ENCODE results near the gene HEPACAM. TPM values are rescaled to one million over a fixed set of nuclear protein-coding genes. Genes with fewer than 3 reads are reported as not detected.
"Not testable (repeated sequence)": the region's sequence is repeated elsewhere in the genome, so short reads cannot be mapped to it uniquely, and the experiment has no call there.

Gene HEPACAM
- polyA plus RNA-seq, 2 of the 4 experiments (the other 2 are of a cell fraction), result not detected

DNA sequence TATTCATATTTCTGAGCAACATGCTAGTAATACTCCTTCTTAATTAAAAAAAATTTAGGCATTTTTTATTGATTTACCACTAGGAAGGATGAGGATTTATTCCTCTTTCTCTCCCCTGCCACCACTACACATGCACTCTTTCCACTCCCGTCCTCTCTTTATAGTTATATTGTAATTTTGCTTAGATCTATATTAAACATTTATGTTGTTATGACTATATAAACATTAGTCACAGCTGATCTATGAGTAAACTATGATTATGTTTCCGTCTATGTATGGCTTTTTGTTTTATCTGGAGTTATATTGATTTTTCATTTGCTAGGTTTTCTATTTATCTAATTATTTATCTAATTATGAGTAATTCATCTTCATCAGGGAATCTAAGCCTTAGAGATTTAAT lies 36.0 kb upstream of the HEPACAM start:
- H3K9me3 ChIP-seq, result no peaks in the 10 kb centered on the region
- ChIA-PET CTCF (interaction anchor here (1.2 to 1.3 kb wide), 2 partner anchors 119 to 433 kb away, joined by 3 read pairs; no protein-coding TSS in a partner anchor), POLR2A (no interaction called here)
- no peak for TF ChIP-seq HOXB5 (CRISPR knock-in tag; IDR thresholded peaks at IDR 0.05)
- no peak for TF ChIP-seq CHD2 (IDR thresholded peaks at IDR 0.05; ENCODE audit: low read length, partially characterized antibody)
- no peak for TF ChIP-seq ATOH8 (CRISPR knock-in tag; IDR thresholded peaks at IDR 0.05; ENCODE audit: low read depth)
- no peak for TF ChIP-seq RFX5 (IDR thresholded peaks at IDR 0.05)
- no peak for TF ChIP-seq FOSL2 (IDR thresholded peaks at IDR 0.05)
- no peak for TF ChIP-seq FOSL2 (CRISPR knock-in tag; IDR thresholded peaks at IDR 0.05)
- no peak for TF ChIP-seq GATA3 (IDR thresholded peaks at IDR 0.05; ENCODE audit: borderline replicate concordance)
- no peak for TF ChIP-seq KDM5A (IDR thresholded peaks at IDR 0.05)
- TF ChIP-seq, protein P1, sequence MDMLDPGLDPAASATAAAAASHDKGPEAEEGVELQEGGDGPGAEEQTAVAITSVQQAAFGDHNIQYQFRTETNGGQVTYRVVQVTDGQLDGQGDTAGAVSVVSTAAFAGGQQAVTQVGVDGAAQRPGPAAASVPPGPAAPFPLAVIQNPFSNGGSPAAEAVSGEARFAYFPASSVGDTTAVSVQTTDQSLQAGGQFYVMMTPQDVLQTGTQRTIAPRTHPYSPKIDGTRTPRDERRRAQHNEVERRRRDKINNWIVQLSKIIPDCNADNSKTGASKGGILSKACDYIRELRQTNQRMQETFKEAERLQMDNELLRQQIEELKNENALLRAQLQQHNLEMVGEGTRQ (IDR thresholded peaks at IDR 0.05), result no peak
- H3K27ac ChIP-seq, result no peak overlapping the region
- no peak overlapping the region for H3K4me2 ChIP-seq
- FAIRE-seq, result no peak
- 68% methylated on average over 2 of the region's 2 CpGs for WGBS (ENCODE audit: missing lambda C conversion rate)
- no peak for DNase-seq (ENCODE audit: low read depth in 1 of 2, low spot score in 1 of 2)
- H3K4me3 ChIP-seq, result no peak overlapping the region
- ATAC-seq, result no peak
- no peaks in the 10 kb centered on the region for H3K4me1 ChIP-seq

DNA sequence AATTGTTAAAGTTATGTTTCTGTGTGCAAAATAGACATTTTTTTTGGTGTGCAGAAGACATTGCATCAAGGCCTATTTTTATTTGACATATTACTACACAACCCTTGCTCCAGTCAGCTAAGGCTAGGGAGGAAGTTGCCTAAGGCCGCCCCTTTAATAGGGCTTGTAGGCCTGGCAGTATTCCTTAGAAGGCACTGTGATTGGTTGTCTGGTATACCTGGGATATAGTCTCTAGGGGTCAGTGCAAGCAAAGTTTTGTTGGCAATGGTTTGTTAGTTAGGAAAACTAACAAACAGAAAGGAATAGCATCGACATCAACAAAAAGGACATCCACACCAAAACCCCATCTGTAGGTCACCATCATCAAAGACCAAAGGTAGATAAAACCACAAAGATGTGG lies 35.1 kb upstream of the HEPACAM start:
- TF ChIP-seq CBX8 (IDR thresholded peaks at IDR 0.05) (no peak), RAD21 (conservative IDR thresholded peaks at IDR 0.05 in 1 of 2, IDR thresholded peaks at IDR 0.05 in 1 of 2) (0 out of 5 replicates have a peak, but pooled peaks of 1 of the 2 experiments have one; percentile 5), FOSL2 (IDR thresholded peaks at IDR 0.05) (no peak), FOSL2 (CRISPR knock-in tag; IDR thresholded peaks at IDR 0.05) (no peak)
- CTCF ChIA-PET, result interaction anchor here (1.2 to 1.3 kb wide), 2 partner anchors 120 to 434 kb away, joined by 3 read pairs; no protein-coding TSS in a partner anchor
- Histone ChIP-seq H3K4me1 (no peaks in the 10 kb centered on the region), H3K4me3 (no peak overlapping the region), H3K27ac (no peak overlapping the region), H3K9me3 (no peaks in the 10 kb centered on the region), H3K4me2 (no peak overlapping the region)
- WGBS (ENCODE audit: missing lambda C conversion rate), result 51% methylated on average over 2 of the region's 2 CpGs
- ATAC-seq (peak in 1 of 2 experiments; percentile 53; a peak in 2 of 6 replicates), FAIRE-seq (no peak), DNase-seq (ENCODE audit: low read depth in 1 of 2, low spot score in 1 of 2) (peak in 1 of 2 experiments; percentile 32)
- POLR2A ChIA-PET, result no interaction called here

GRCh38 chr11:124968197-124968596 lies 32.4 kb upstream of the HEPACAM start:
- DNase-seq (ENCODE audit: low read depth in 1 of 2, low spot score in 1 of 2); ATAC-seq; H3K4me1 ChIP-seq; H3K4me2 ChIP-seq; H3K4me3 ChIP-seq; H3K9me3 ChIP-seq; H3K27ac ChIP-seq; POLR2A ChIA-PET; FAIRE-seq: not testable (repeated sequence)
- CTCF ChIA-PET, result interaction anchor here (1.6 kb wide), 1 partner anchor 436 kb away, joined by 5 read pairs; no protein-coding TSS in a partner anchor
- WGBS (ENCODE audit: missing lambda C conversion rate), result 50% methylated on average over 7 of the region's 13 CpGs

GRCh38 chr11:124961972-124962609 lies 26.2 kb upstream of the HEPACAM start:
- DNase-seq (ENCODE audit: low read depth in 1 of 2, low spot score in 1 of 2) (peak; percentile 35 to 68), FAIRE-seq (no peak), ATAC-seq (peak; percentile 84 to 91)
- ChIA-PET POLR2A (no interaction called here), CTCF (interaction anchor here (1.2 to 1.4 kb wide), 2 partner anchors 21 to 180 kb away, joined by 3 to 8 read pairs; no protein-coding TSS in a partner anchor)
- Histone ChIP-seq H3K9me3 (no peaks in the 10 kb centered on the region), H3K4me2 (no peak overlapping the region), H3K27ac (no peak overlapping the region), H3K4me3 (no peak overlapping the region), H3K4me1 (no peaks in the 10 kb centered on the region)
- WGBS (ENCODE audit: missing lambda C conversion rate), result 22% methylated on average over 5 of the region's 5 CpGs
- TF ChIP-seq RAD21 (conservative IDR thresholded peaks at IDR 0.05 in 1 of 2, IDR thresholded peaks at IDR 0.05 in 1 of 2), result peak; percentile 74 to 77
- TF ChIP-seq SMC3 (IDR thresholded peaks at IDR 0.05), result peak; percentile 63; the same call in 2 of the 3 replicates
- TF ChIP-seq NPAS2 (CRISPR knock-in tag; IDR thresholded peaks at IDR 0.05; ENCODE audit: borderline replicate concordance), result no peak
- TF ChIP-seq, protein P2, sequence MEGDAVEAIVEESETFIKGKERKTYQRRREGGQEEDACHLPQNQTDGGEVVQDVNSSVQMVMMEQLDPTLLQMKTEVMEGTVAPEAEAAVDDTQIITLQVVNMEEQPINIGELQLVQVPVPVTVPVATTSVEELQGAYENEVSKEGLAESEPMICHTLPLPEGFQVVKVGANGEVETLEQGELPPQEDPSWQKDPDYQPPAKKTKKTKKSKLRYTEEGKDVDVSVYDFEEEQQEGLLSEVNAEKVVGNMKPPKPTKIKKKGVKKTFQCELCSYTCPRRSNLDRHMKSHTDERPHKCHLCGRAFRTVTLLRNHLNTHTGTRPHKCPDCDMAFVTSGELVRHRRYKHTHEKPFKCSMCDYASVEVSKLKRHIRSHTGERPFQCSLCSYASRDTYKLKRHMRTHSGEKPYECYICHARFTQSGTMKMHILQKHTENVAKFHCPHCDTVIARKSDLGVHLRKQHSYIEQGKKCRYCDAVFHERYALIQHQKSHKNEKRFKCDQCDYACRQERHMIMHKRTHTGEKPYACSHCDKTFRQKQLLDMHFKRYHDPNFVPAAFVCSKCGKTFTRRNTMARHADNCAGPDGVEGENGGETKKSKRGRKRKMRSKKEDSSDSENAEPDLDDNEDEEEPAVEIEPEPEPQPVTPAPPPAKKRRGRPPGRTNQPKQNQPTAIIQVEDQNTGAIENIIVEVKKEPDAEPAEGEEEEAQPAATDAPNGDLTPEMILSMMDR (IDR thresholded peaks at IDR 0.05), result peak; percentile 66

Data from A549 (cell line).